Gastrocnemius medialis (tissue), 4 donors: ENCODE measurements around the gene LAP3.

Source experiments
- POLR2A ChIP-seq, 2 donors: fragments of 450-650 bp; IDR thresholded peaks; one replicate each; pipeline ENCODE4 v1.6.1; 2017; ENCODE audit warnings: antibody characterized with exemption in 2 of 2, mild to moderate bottlenecking in 2 of 2, moderate library complexity in 2 of 2
- TF ChIP-seq, protein P1 (sequence below), 5 experiments: fragments of 450-650 bp in 3 of 5; fragments of 200-600 bp in 2 of 5; sonication (generic) in 2 of 5; IDR thresholded peaks in 4 of 5; conservative IDR thresholded peaks in 1 of 5; 1 replicate in 4 of 5; 2 replicates in 1 of 5; pipeline ENCODE4 v1.5.1; 2016 to 2019; ENCODE audit warnings: antibody characterized with exemption in 5 of 5, mild to moderate bottlenecking in 3 of 5, moderate library complexity in 3 of 5

- TF ChIP-seq, protein P1, sequence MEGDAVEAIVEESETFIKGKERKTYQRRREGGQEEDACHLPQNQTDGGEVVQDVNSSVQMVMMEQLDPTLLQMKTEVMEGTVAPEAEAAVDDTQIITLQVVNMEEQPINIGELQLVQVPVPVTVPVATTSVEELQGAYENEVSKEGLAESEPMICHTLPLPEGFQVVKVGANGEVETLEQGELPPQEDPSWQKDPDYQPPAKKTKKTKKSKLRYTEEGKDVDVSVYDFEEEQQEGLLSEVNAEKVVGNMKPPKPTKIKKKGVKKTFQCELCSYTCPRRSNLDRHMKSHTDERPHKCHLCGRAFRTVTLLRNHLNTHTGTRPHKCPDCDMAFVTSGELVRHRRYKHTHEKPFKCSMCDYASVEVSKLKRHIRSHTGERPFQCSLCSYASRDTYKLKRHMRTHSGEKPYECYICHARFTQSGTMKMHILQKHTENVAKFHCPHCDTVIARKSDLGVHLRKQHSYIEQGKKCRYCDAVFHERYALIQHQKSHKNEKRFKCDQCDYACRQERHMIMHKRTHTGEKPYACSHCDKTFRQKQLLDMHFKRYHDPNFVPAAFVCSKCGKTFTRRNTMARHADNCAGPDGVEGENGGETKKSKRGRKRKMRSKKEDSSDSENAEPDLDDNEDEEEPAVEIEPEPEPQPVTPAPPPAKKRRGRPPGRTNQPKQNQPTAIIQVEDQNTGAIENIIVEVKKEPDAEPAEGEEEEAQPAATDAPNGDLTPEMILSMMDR (IDR thresholded peaks at IDR 0.05 in 4 of 5, conservative IDR thresholded peaks at IDR 0.05 in 1 of 5) = no peak
- TF ChIP-seq POLR2A (IDR thresholded peaks at IDR 0.05) = no peak
Observed at GRCh38 chr4:17544831-17545234, 32.2 kb upstream of the LAP3 start.
